HuH-7.5 (cell line): ENCODE results near the gene PPP1R17.
A peak's percentile ranks its signal among the peaks of the same experiment; 100 is the strongest.

Experiments
- DNase-seq: peaks from one replicate; pipeline ENCODE4 v3.0.0; 2011; ENCODE audit warnings: low spot score

PPP1R17 gene

DNA sequence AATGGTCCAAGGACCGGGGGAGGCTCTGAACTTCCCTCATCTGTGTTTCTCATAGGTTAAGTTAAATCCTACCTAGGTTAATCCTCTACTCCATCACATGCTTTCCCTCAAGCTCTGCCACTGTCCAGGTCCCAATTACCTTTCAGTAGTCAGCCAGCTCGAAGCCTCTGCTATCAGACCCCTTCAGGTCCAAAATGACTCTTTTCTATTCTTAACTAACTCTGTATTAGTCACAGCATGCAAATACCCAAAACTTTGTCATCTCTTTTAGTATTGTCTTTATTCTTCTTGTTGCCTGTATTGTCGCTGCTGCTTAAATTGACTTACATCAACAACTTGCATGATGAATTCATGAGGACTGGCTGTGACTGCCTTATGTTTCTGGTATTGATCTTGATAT lies 15.3 kb downstream of the PPP1R17 start:
- DNase-seq: no peak

DNA sequence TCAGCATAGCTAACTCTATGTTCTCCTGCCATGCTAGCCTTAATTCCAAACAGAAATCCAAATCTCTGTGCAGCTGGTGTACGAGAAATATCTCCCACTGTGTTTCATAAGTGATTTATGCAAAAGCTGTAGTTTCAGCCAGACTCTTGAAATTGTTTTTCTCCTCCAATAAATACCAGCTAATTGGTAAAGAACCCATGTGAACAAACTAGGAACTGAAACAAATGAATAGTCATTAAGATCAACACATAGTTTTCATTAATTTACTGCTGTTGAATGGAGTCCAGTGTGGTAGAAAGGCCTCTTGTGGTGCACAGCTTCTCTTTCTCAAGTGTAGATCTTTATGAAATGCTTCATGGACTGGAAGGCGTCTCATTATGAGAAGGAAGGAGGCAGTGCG lies 18.4 kb downstream of the PPP1R17 start:
- no peak for DNase-seq

GRCh38 chr7:31707089-31707488 lies 20.1 kb downstream of the PPP1R17 start:
- DNase-seq: no peak

- no peak for DNase-seq
Observed at GRCh38 chr7:31710171-31710570, 23.2 kb downstream of the PPP1R17 start.

- no peak for DNase-seq
Observed at GRCh38 chr7:31716355-31716754, 29.3 kb downstream of the PPP1R17 start.

GRCh38 chr7:31720366-31720765 lies 33.4 kb downstream of the PPP1R17 start:
- no peak for DNase-seq

- DNase-seq: no peak
Observed at GRCh38 chr7:31724696-31725095, 37.7 kb downstream of the PPP1R17 start.

GRCh38 chr7:31729195-31729804 lies 42.3 kb downstream of the PPP1R17 start:
- no peak for DNase-seq

- no peak for DNase-seq
Observed at GRCh38 chr7:31734456-31734855, 47.4 kb downstream of the PPP1R17 start.

- DNase-seq: peak; percentile 30
Observed at GRCh38 chr7:31735991-31736982, 49.3 kb downstream of the PPP1R17 start.

DNA sequence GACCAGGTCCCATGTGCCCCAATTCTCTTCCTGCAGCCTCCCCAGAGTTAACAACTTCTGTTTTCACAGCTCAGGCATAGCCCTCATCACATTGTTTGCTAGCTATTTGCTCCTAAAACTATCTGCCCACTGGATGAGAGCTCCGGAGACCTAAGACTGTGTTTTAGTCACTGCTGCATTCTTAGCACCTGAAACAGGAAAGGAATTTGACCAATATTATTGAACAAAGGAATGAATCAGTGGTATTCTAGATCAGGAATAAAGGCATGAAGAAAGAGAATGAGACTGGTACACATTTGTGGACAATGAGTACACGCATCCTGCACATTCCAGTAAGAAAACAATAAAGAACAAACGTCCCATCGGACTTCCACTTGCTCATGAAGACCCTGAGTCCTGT lies 54.8 kb downstream of the PPP1R17 start:
- no peak for DNase-seq

DNA sequence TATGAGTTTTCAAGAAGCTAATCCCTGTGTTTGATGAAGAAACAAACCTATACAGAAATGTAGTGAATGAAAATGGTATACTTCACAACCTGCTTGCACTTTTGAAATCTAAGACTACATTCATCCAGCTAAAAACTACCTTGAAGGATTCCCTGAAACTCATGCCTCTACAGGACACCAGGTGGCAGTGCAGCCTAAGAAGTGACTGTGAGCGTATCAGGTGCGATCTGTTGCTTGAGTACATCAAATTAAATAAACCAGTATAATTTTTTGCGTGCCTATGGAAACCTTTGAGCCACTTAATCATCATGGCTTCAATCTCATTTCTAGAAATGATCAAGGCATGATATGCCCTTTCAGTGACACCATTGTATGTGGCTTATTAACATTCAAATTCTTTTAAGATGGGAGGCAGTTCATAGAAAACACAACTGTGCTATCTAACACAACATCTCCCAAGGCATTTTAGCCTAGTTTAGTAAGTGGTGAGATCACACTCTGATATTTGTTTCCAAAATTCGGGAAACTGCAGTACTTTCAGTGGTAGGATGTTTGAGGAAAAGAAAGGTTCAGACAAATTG lies 57.4 kb downstream of the PPP1R17 start:
- peak; percentile 16 for DNase-seq

- DNase-seq: no peak
Observed at GRCh38 chr7:31747553-31747952, 60.5 kb downstream of the PPP1R17 start.

- DNase-seq: no peak
Observed at GRCh38 chr7:31748084-31748483, 61.1 kb downstream of the PPP1R17 start.

GRCh38 chr7:31751726-31752125 lies 64.7 kb downstream of the PPP1R17 start:
- DNase-seq: no peak
